Effector memory CD8-positive, alpha-beta T cell (primary cell): Measurements from ENCODE around the gene TNFRSF9.
A peak's percentile ranks its signal among the peaks of the same experiment; 100 is the strongest.
"Not testable (repeated sequence)": the region's sequence is repeated elsewhere in the genome, so short reads cannot be mapped to it uniquely, and the experiment has no call there.

Experiments
- ATAC-seq: fragments of 150-1000 bp; cut with Tn5 transposase; replicated peaks from 2 replicates; pipeline ENCODE4 v1.10.0; 2021; ENCODE audit warnings: mild to moderate bottlenecking, moderate library complexity
- DNase-seq, 3 experiments: peaks; one replicate each; pipeline ENCODE4 v3.0.0; 2021
- H3K27ac Mint-ChIP-seq, 2 donors: one replicate each; pipeline ENCODE4 v1.8.0; 2022; ENCODE audit warnings: mild to moderate bottlenecking in 2 of 2, mixed read lengths in 2 of 2, moderate library complexity in 2 of 2
- H3K27me3 Mint-ChIP-seq, 2 donors: one replicate each; pipeline ENCODE4 v1.8.0; 2022; ENCODE audit warnings: mixed read lengths in 2 of 2
- H3K36me3 Mint-ChIP-seq: one replicate; pipeline ENCODE4 v1.8.0; 2022; ENCODE audit warnings: mild to moderate bottlenecking, moderate library complexity, mixed read lengths; ENCODE audit not compliant: insufficient read depth
- H3K4me1 Mint-ChIP-seq, 2 donors: one replicate each; pipeline ENCODE4 v1.8.0; 2022; ENCODE audit warnings: low read depth in 2 of 2, mixed read lengths in 2 of 2
- H3K4me3 Mint-ChIP-seq, 2 donors: one replicate each; pipeline ENCODE4 v1.8.0; 2022; ENCODE audit warnings: mild to moderate bottlenecking in 2 of 2, mixed read lengths in 2 of 2, moderate library complexity in 2 of 2
- H3K9me3 Mint-ChIP-seq, 2 donors: one replicate each; pipeline ENCODE4 v1.8.0; 2022; ENCODE audit warnings: mixed read lengths in 2 of 2

Gene TNFRSF9

GRCh38 chr1:7970246-7970645, 29.6 kb upstream of the TNFRSF9 start:
- peaks cover 67% of the 10 kb centered on the region for H3K36me3 Mint-ChIP-seq
- H3K27ac Mint-ChIP-seq = peak overlapping the region; percentile 41 to 57
- no peaks in the 10 kb centered on the region for H3K9me3 Mint-ChIP-seq
- no peaks in the 10 kb centered on the region for H3K27me3 Mint-ChIP-seq
- peaks cover 13 to 24% of the 10 kb centered on the region in 2 donors for H3K4me1 Mint-ChIP-seq
- H3K4me3 Mint-ChIP-seq = no peak overlapping the region
- ATAC-seq = no peak
- DNase-seq = no peak

- Mint-ChIP-seq H3K27ac (no peak overlapping the region), H3K4me3 (no peak overlapping the region), H3K36me3 (peaks cover 85% of the 10 kb centered on the region), H3K9me3 (no peaks in the 10 kb centered on the region), H3K4me1 (peaks cover 26 to 39% of the 10 kb centered on the region in 2 donors), H3K27me3 (no peaks in the 10 kb centered on the region)
- ATAC-seq = no peak
- no peak for DNase-seq
Observed at GRCh38 chr1:7967651-7968050, 27.0 kb upstream of the TNFRSF9 start.

- H3K4me3 Mint-ChIP-seq = peak overlapping the region in 1 of 2 donors; percentile 32
- ATAC-seq = no peak
Observed at GRCh38 chr1:7967196-7967595, 26.6 kb upstream of the TNFRSF9 start.

GRCh38 chr1:7964476-7964875, 23.8 kb upstream of the TNFRSF9 start:
- Mint-ChIP-seq H3K9me3 (no peaks in the 10 kb centered on the region), H3K27ac (peak overlapping the region; percentile 17 to 96), H3K4me1 (peaks cover 34 to 55% of the 10 kb centered on the region in 2 donors), H3K27me3 (no peaks in the 10 kb centered on the region), H3K36me3 (peaks cover 72% of the 10 kb centered on the region), H3K4me3 (peak overlapping the region in 1 of 2 donors; percentile 91)
- ATAC-seq (no peak), DNase-seq (no peak)

More at GRCh38 chr1:7967196-7967595, 26.6 kb upstream of the TNFRSF9 start:
- Mint-ChIP-seq H3K27ac (peak overlapping the region; percentile 20 to 32), H3K4me1 (peaks cover 29 to 42% of the 10 kb centered on the region in 2 donors), H3K27me3 (no peaks in the 10 kb centered on the region), H3K9me3 (no peaks in the 10 kb centered on the region), H3K36me3 (peaks cover 86% of the 10 kb centered on the region)
- no peak for DNase-seq

GRCh38 chr1:7963841-7964240, 23.2 kb upstream of the TNFRSF9 start:
- H3K27me3 Mint-ChIP-seq, ATAC-seq, DNase-seq, H3K9me3 Mint-ChIP-seq: not testable (repeated sequence)
- Mint-ChIP-seq H3K27ac (peak overlapping the region; percentile 81 to 96), H3K4me3 (peak overlapping the region; percentile 88 to 91), H3K4me1 (peaks cover 35 to 55% of the 10 kb centered on the region in 2 donors), H3K36me3 (peaks cover 66% of the 10 kb centered on the region)

GRCh38 chr1:7963378-7963730, 22.7 kb upstream of the TNFRSF9 start:
- ATAC-seq = not testable (repeated sequence)
- peak overlapping the region; percentile 88 to 91 for H3K4me3 Mint-ChIP-seq

GRCh38 chr1:7962636-7963377, 22.2 kb upstream of the TNFRSF9 start:
- H3K4me1 Mint-ChIP-seq = peaks cover 35 to 55% of the 10 kb centered on the region in 2 donors

More at GRCh38 chr1:7963378-7963730, 22.7 kb upstream of the TNFRSF9 start:
- Mint-ChIP-seq H3K36me3 (peaks cover 65% of the 10 kb centered on the region), H3K4me1 (peaks cover 35 to 55% of the 10 kb centered on the region in 2 donors), H3K27ac (peak overlapping the region; percentile 81 to 96)
- not testable (repeated sequence) for H3K9me3 Mint-ChIP-seq, DNase-seq, H3K27me3 Mint-ChIP-seq

GRCh38 chr1:7962014-7962335, 21.3 kb upstream of the TNFRSF9 start:
- H3K27me3 Mint-ChIP-seq = no peaks in the 10 kb centered on the region
- H3K36me3 Mint-ChIP-seq = peaks cover 56% of the 10 kb centered on the region

More at GRCh38 chr1:7962636-7963377, 22.2 kb upstream of the TNFRSF9 start:
- Mint-ChIP-seq H3K36me3 (peaks cover 63% of the 10 kb centered on the region), H3K4me3 (peak overlapping the region; percentile 88 to 91), H3K27me3 (no peaks in the 10 kb centered on the region), H3K27ac (peak overlapping the region; percentile 92 to 96), H3K9me3 (no peaks in the 10 kb centered on the region)
- ATAC-seq (no peak), DNase-seq (no peak)

GRCh38 chr1:7961216-7962013, 20.8 kb upstream of the TNFRSF9 start, which contains the start of gene PARK7:
Gene PARK7, plus strand, starts transcription at chr1:7961711. Its CDS starts 1,075 bp downstream, at chr1:7962786.
- Mint-ChIP-seq H3K36me3 (peaks cover 51% of the 10 kb centered on the region), H3K27ac (peak within 1 kb of the TSS; percentile 92 to 96), H3K27me3 (no peaks in the 10 kb centered on the region), H3K4me3 (peak within 1 kb of the TSS; percentile 88 to 91), H3K4me1 (peaks cover 28 to 51% of the 10 kb centered on the region in 2 donors), H3K9me3 (no peaks in the 10 kb centered on the region)
- peak; percentile 92 for ATAC-seq
- peak; percentile 99 to 100 (median 100) for DNase-seq

More at GRCh38 chr1:7962014-7962335, 21.3 kb upstream of the TNFRSF9 start:
- DNase-seq = peak in 1 of 3 experiments; percentile 41
- peak overlapping the region; percentile 88 to 91 for H3K4me3 Mint-ChIP-seq
- H3K4me1 Mint-ChIP-seq = peaks cover 30 to 53% of the 10 kb centered on the region in 2 donors
- peak; percentile 39 for ATAC-seq
- H3K27ac Mint-ChIP-seq = peak overlapping the region; percentile 92 to 96
- H3K9me3 Mint-ChIP-seq = no peaks in the 10 kb centered on the region

GRCh38 chr1:7960867-7961215, 20.2 kb upstream of the TNFRSF9 start:
- Mint-ChIP-seq H3K27ac (peak overlapping the region; percentile 92 to 96), H3K4me3 (peak overlapping the region; percentile 88 to 91), H3K36me3 (peaks cover 46% of the 10 kb centered on the region), H3K9me3 (no peaks in the 10 kb centered on the region), H3K27me3 (no peaks in the 10 kb centered on the region), H3K4me1 (peaks cover 33 to 52% of the 10 kb centered on the region in 2 donors)
- DNase-seq = no peak
- ATAC-seq = peak; percentile 39

GRCh38 chr1:7960165-7960564, 19.5 kb upstream of the TNFRSF9 start:
- Mint-ChIP-seq H3K4me1 (peaks cover 35 to 53% of the 10 kb centered on the region in 2 donors), H3K27ac (peak overlapping the region; percentile 82 to 96), H3K27me3 (no peaks in the 10 kb centered on the region), H3K4me3 (peak overlapping the region; percentile 88 to 91), H3K36me3 (peaks cover 39% of the 10 kb centered on the region), H3K9me3 (no peaks in the 10 kb centered on the region)
- no peak for DNase-seq
- no peak for ATAC-seq

GRCh38 chr1:7956218-7957032, 15.8 kb upstream of the TNFRSF9 start:
- peaks cover 25 to 41% of the 10 kb centered on the region in 2 donors for H3K4me1 Mint-ChIP-seq
- peaks cover 10% of the 10 kb centered on the region for H3K36me3 Mint-ChIP-seq
- H3K4me3 Mint-ChIP-seq = peak overlapping the region; percentile 50 to 66
- no peak for ATAC-seq
- no peak for DNase-seq
- no peaks in the 10 kb centered on the region for H3K27me3 Mint-ChIP-seq
- no peaks in the 10 kb centered on the region for H3K9me3 Mint-ChIP-seq
- peak overlapping the region; percentile 95 to 96 for H3K27ac Mint-ChIP-seq

- Mint-ChIP-seq H3K9me3 (no peaks in the 10 kb centered on the region), H3K27me3 (no peaks in the 10 kb centered on the region), H3K4me1 (peaks cover 28 to 36% of the 10 kb centered on the region in 2 donors), H3K4me3 (peak overlapping the region; percentile 90 to 95), H3K36me3 (peaks cover 3% of the 10 kb centered on the region), H3K27ac (peak overlapping the region; percentile 95 to 96)
- DNase-seq = no peak
- peak; percentile 17 for ATAC-seq
Observed at GRCh38 chr1:7954683-7955082, 14.0 kb upstream of the TNFRSF9 start.
